Measurements from ENCODE around the gene PCDHGA1. TPM values are rescaled to one million over a fixed set of nuclear protein-coding genes. Genes with fewer than 3 reads are reported as not detected.
"Not testable (repeated sequence)": the region's sequence is repeated elsewhere in the genome, so short reads cannot be mapped to it uniquely, and the experiment has no call there.

PCDHGA1 gene
- total and polyA plus RNA-seq, 12 donors, result 0.09 to 0.96 (median 0.30) TPM

DNA sequence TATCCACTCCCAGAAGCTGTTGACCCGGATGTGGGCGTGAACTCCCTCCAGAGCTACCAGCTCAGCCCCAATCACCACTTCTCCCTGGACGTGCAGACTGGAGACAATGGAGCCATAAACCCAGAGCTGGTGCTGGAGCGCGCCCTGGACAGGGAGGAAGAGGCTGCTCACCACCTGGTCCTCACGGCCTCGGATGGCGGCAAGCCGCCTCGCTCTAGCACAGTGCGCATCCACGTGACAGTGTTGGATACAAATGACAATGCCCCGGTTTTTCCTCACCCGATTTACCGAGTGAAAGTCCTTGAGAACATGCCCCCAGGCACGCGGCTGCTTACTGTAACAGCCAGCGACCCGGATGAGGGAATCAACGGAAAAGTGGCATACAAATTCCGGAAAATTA lies 63.0 kb downstream of the PCDHGA1 start:
- TF ChIP-seq, protein P1, sequence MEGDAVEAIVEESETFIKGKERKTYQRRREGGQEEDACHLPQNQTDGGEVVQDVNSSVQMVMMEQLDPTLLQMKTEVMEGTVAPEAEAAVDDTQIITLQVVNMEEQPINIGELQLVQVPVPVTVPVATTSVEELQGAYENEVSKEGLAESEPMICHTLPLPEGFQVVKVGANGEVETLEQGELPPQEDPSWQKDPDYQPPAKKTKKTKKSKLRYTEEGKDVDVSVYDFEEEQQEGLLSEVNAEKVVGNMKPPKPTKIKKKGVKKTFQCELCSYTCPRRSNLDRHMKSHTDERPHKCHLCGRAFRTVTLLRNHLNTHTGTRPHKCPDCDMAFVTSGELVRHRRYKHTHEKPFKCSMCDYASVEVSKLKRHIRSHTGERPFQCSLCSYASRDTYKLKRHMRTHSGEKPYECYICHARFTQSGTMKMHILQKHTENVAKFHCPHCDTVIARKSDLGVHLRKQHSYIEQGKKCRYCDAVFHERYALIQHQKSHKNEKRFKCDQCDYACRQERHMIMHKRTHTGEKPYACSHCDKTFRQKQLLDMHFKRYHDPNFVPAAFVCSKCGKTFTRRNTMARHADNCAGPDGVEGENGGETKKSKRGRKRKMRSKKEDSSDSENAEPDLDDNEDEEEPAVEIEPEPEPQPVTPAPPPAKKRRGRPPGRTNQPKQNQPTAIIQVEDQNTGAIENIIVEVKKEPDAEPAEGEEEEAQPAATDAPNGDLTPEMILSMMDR (IDR thresholded peaks at IDR 0.05), result no peak
- no peak for TF ChIP-seq POLR2A (IDR thresholded peaks at IDR 0.05)
- Histone ChIP-seq H3K27ac (no peak overlapping the region), H3K27me3 (no peaks in the 10 kb centered on the region), H3K36me3 (replicated peaks in 1 of 2) (no peaks in the 10 kb centered on the region), H3K4me3 (no peak overlapping the region), H3K9me3 (replicated peaks in 1 of 3) (peaks cover 5 to 48% (median 15%) of the 10 kb centered on the region in 3 donors), H3K4me1 (replicated peaks in 1 of 2) (no peaks in the 10 kb centered on the region)
- intact Hi-C loops (cut with DNase I), result no loop called here
- WGBS, 4 donors, result 26 to 45% (median 34%) methylated on average over 14 to 21 of the region's 21 CpGs
- DNase-seq, result no peak

- H3K4me3 ChIP-seq; intact Hi-C loops (cut with DNase I); H3K27ac ChIP-seq; H3K36me3 ChIP-seq (replicated peaks in 1 of 2); H3K27me3 ChIP-seq; H3K4me1 ChIP-seq (replicated peaks in 1 of 2); DNase-seq: not testable (repeated sequence)
- peaks cover 5 to 49% (median 15%) of the 10 kb centered on the region in 3 donors for H3K9me3 ChIP-seq (replicated peaks in 1 of 3)
- WGBS, 4 donors, result 27 to 39% (median 34%) methylated on average over 4 to 43 of the region's 53 CpGs
These were observed 64.3 kb downstream of the PCDHGA1 start for GRCh38 chr5:141394401-141395187.

- intact Hi-C loops (cut with DNase I); H3K27ac ChIP-seq; H3K4me1 ChIP-seq (replicated peaks in 1 of 2); H3K27me3 ChIP-seq; H3K36me3 ChIP-seq (replicated peaks in 1 of 2): not testable (repeated sequence)
- peak in 3 of 7 donors; percentile 24 to 45 (median 32) for DNase-seq
- TF ChIP-seq, protein P1 (IDR thresholded peaks at IDR 0.05), result peak in 5 of 6 experiments; percentile 23 to 46 (median 30)
- H3K9me3 ChIP-seq (replicated peaks in 1 of 3), result peaks cover 5 to 40% (median 8%) of the 10 kb centered on the region in 3 donors
- WGBS, 4 donors, result 2 to 10% (median 7%) methylated on average over 7 to 24 of the region's 43 CpGs
- H3K4me3 ChIP-seq, result peak within 1 kb of the TSS in 1 of 4 donors; percentile 30
These were observed 67.6 kb downstream of the PCDHGA1 start, which contains the start of gene PCDHGB5 for GRCh38 chr5:141397756-141398551. Gene PCDHGB5, plus strand, starts transcription at chr5:141397947. Its CDS starts 181 bp downstream, at chr5:141398128.

- no peak for TF ChIP-seq POLR2A (IDR thresholded peaks at IDR 0.05)
- TF ChIP-seq, protein P1 (IDR thresholded peaks at IDR 0.05), result no peak
- peaks cover 5 to 42% (median 8%) of the 10 kb centered on the region in 3 donors for H3K9me3 ChIP-seq (replicated peaks in 1 of 3)
These were observed 68.3 kb downstream of the PCDHGA1 start for GRCh38 chr5:141398608-141399007.

More at GRCh38 chr5:141398608-141399007, 68.3 kb downstream of the PCDHGA1 start:
- no peaks in the 10 kb centered on the region for H3K4me1 ChIP-seq (replicated peaks in 1 of 2)
- H3K27ac ChIP-seq, result no peak overlapping the region
- WGBS, 4 donors, result 19 to 44% (median 23%) methylated on average over 9 to 15 of the region's 15 CpGs
- intact Hi-C loops (cut with DNase I), result no loop called here
- H3K36me3 ChIP-seq (replicated peaks in 1 of 2), result no peaks in the 10 kb centered on the region
- no peaks in the 10 kb centered on the region for H3K27me3 ChIP-seq
- H3K4me3 ChIP-seq, result no peak overlapping the region
- DNase-seq, result no peak
